CD4-positive, alpha-beta T cell treated with Interleukin-1 beta for 1 hour (primary cell): ENCODE measurements around the gene PYGB.
"Not testable (repeated sequence)": the region's sequence is repeated elsewhere in the genome, so short reads cannot be mapped to it uniquely, and the experiment has no call there.

ENCODE experiments used
- DNase-seq, 2 donors: peaks; one replicate each; pipeline ENCODE4 v3.0.0-alpha.2; 2020 to 2022

The PYGB gene

GRCh38 chr20:25316506-25317190 is 68.8 kb downstream of the PYGB start:
- DNase-seq = no peak

GRCh38 chr20:25317351-25318075 is 69.6 kb downstream of the PYGB start:
- DNase-seq = no peak

DNA sequence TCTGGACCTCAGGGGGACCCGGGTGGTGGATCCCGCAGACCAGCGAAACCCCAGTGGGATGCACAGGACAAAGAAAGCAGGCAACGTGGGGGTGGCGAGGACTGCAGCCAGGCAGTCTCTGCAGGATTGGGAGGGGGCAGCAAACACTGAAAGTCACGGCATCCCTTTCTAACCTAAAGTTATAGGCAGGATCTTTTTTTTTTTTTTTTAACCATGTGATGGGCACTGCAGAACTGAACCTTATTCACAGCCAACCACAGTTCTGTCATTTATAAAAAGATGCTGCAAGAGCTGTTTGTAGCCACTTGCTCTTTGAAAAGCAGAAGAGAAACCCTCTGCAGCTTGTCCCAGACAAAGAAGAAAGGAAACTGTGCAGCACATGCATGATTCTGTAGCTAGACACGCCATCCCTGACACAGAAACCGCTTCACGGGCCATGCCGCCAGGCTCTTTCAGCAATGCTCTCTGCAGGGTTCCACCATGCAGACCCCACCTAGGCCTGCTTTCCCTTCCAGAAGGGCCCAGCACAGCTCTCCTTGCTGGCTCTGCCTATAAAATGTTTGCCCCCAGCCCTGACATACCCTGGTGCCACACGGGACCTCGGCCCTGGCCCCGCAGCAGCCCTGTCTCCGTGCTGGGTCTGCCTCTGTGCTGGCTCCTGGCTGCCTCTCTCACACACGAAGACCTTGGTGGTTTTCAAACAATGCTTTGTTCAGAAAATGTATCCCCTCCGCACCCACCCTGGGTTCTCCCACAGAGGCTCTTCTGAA is 70.8 kb downstream of the PYGB start:
- DNase-seq = peak in 1 of 2 donors; percentile 34

- no peak for DNase-seq
These were observed 71.6 kb downstream of the PYGB start for GRCh38 chr20:25319241-25320034.

DNA sequence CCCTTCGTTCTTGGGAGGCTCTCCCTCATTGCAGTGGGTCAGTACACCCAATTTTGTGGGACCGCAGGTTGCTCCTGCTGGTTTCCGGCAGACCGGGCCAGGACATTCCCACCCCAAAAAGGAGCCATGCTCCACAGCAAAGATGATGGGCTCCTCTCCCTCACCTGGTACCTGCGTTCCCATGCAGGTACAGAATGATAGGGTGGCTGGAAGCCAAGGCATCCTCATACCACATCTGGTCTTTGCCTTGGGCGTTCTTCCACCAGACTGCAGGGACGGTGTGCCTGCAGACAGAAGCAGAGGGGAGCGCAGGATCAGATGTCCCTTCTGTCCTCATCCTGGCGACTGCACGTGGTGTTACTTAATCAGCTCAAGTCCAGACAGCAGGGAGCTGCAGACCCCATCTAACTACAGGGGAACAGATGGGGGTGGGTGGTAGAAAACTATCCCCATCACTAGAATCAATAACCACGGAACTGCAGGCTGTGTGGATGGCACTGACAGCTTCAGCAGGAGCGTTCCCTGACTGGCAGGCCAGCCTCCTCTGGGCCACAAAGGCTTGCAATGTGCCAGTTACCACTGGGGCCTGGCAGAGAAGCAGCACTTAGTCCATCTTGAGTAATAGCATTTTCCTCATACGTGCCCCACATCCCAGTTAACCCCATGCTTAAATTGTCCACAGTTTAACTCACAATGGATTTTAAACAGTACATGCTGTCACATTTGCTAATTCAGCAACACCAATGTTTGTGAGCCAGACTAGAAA is 72.3 kb downstream of the PYGB start:
- DNase-seq = no peak

- no peak for DNase-seq
These were observed 73.5 kb downstream of the PYGB start for GRCh38 chr20:25321262-25321831.

DNA sequence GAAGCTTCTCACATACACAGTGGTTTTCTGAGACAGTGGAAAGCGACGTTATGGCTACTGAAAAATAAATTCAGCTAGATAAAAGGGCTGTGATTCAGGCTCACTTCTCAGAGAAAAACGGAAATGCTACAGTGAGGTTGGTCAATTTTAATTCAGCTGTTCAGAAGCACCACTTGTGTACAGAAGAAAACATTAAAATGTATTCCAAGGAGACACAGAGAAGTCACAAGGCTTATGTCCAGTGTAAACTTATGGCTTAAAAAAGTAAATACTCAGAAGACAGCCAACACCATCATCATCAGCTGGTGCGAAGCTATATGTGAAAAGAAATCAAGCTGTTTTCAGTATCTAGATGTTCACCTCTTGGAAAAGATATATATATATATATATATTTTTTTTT is 74.1 kb downstream of the PYGB start:
- no peak for DNase-seq

GRCh38 chr20:25323496-25324246 is 75.8 kb downstream of the PYGB start:
- DNase-seq = no peak

DNA sequence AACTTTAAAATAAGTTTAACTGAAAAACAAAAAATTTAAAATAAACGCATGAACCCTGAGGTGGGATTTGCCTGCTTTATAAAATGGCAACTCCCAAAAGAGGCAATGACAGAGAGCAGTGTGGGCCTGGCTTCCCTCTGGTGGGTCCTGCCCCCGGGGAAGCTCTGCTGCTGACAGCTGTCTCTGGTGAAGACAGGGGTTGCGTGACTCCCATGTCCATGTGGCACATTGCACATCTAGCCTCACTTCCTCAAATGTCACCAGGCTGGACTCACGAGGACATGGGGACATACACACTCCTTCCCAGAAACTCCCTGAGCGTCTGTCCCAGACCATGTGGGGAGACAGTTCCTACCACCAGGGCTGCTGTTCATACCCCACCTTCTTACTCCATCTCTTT is 76.5 kb downstream of the PYGB start:
- peak in 1 of 2 donors; percentile 66 for DNase-seq

DNA sequence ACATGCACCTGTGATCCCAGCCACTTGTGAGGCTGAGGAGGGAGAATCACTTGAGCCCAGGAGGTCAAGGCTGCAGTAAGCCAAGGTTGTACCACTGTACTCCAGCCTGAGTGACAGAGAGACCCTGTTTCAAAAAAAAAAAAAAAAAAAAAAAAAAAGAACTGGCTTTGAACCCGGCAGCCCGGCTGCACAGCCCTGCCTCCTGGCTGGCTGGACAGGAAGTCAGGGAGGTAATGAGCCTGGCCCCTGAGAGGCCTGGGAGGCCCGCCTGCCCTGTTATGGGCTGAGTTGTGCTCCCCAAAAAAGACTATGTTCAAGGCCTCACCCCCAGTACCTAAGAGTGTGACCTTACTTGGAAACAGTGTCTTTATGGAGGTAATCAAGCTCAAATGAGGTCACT is 77.2 kb downstream of the PYGB start:
- DNase-seq = no peak

- DNase-seq = no peak
These were observed 78.1 kb downstream of the PYGB start for GRCh38 chr20:25325997-25326396.

GRCh38 chr20:25327521-25328235 is 79.8 kb downstream of the PYGB start:
- no peak for DNase-seq

GRCh38 chr20:25328954-25329498 is 81.1 kb downstream of the PYGB start:
- no peak for DNase-seq

DNA sequence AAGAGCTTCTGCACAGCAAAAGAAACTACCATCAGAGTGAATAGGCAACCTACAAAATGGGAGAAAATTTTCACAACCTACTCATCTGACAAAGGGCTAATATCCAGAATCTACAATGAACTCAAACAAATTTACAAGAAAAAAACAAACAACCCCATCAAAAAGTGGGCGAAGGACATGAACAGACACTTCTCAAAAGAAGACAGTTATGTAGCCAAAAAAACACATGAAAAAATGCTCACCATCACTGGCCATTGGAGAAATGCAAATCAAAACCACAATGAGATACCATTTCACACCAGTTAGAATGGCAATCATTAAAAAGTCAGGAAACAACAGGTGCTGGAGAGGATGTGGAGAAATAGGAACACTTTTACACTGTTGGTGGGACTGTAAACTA is 87.1 kb downstream of the PYGB start:
- DNase-seq = not testable (repeated sequence)

- DNase-seq = no peak
These were observed 88.9 kb downstream of the PYGB start for GRCh38 chr20:25336561-25337422.

- no peak for DNase-seq
These were observed 90.5 kb downstream of the PYGB start for GRCh38 chr20:25338112-25339023.

- DNase-seq = no peak
These were observed 91.7 kb downstream of the PYGB start for GRCh38 chr20:25339608-25340007.

- no peak for DNase-seq
These were observed 92.5 kb downstream of the PYGB start for GRCh38 chr20:25340380-25340779.
